Measurements from ENCODE around the gene RIOK1.

The RIOK1 gene

GRCh38 chr6:7413151-7413823 lies 23.7 kb downstream of the RIOK1 start:
- no peak overlapping the region for H3K27ac ChIP-seq
- TF ChIP-seq, protein P1, sequence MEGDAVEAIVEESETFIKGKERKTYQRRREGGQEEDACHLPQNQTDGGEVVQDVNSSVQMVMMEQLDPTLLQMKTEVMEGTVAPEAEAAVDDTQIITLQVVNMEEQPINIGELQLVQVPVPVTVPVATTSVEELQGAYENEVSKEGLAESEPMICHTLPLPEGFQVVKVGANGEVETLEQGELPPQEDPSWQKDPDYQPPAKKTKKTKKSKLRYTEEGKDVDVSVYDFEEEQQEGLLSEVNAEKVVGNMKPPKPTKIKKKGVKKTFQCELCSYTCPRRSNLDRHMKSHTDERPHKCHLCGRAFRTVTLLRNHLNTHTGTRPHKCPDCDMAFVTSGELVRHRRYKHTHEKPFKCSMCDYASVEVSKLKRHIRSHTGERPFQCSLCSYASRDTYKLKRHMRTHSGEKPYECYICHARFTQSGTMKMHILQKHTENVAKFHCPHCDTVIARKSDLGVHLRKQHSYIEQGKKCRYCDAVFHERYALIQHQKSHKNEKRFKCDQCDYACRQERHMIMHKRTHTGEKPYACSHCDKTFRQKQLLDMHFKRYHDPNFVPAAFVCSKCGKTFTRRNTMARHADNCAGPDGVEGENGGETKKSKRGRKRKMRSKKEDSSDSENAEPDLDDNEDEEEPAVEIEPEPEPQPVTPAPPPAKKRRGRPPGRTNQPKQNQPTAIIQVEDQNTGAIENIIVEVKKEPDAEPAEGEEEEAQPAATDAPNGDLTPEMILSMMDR (conservative IDR thresholded peaks at IDR 0.05) = no peak

- TF ChIP-seq, protein P1 (conservative IDR thresholded peaks at IDR 0.05) = no peak
- H3K27ac ChIP-seq = no peak overlapping the region
These were observed 25.2 kb downstream of the RIOK1 start for GRCh38 chr6:7414811-7415210.

GRCh38 chr6:7417684-7418083 lies 28.1 kb downstream of the RIOK1 start:
- H3K27ac ChIP-seq = peak overlapping the region; percentile 66
- TF ChIP-seq, protein P1 (conservative IDR thresholded peaks at IDR 0.05) = no peak

- peak overlapping the region; percentile 66 for H3K27ac ChIP-seq
- TF ChIP-seq, protein P1 (conservative IDR thresholded peaks at IDR 0.05) = no peak
These were observed 28.8 kb downstream of the RIOK1 start for GRCh38 chr6:7418238-7418905.

DNA sequence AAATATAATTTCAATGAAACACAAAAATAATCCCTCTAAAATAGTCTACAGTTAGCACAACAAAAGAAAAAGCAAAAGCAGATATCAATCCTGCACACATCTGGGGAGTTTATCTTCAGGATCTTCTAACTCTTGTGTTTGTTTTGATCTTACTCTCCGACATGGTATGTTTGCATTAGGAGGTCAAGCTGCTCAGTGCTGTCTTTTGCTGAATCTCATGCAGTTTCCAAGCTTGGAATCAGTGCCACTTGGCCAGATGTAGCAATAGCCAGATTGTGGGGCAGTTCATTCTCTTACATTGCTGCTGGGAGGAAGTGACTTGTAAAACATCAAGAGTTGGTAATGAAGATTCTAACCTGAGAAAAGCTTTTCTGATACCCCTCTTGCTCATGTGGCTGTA lies 29.5 kb downstream of the RIOK1 start:
- H3K27ac ChIP-seq = peak overlapping the region; percentile 66
- TF ChIP-seq, protein P1 (conservative IDR thresholded peaks at IDR 0.05) = no peak

GRCh38 chr6:7421066-7421465 lies 31.5 kb downstream of the RIOK1 start:
- TF ChIP-seq, protein P1 (conservative IDR thresholded peaks at IDR 0.05) = no peak
- H3K27ac ChIP-seq = peak overlapping the region; percentile 66

DNA sequence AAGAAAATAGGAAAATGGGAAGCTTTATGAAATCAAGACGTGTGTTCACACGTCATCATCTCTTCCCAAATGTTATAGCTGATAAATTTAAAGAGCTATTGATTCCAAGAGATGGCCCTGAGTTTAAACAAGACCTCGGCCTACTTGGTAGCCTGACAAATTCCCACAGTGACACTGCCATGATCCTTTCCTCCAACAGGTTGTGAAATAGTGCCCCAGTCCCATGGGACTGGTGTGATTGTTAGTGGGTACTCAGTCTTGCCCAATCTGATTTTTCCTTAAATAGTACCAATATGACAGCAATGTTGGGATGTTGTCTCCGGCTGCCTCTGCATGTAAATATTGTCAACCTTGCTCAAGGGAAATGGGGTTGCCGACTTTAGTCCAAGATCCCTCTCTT lies 34.5 kb downstream of the RIOK1 start:
- TF ChIP-seq, protein P1 (conservative IDR thresholded peaks at IDR 0.05) = no peak
- H3K27ac ChIP-seq = no peak overlapping the region

Measured in VCaP (cell line).